Dermis microvascular lymphatic vessel endothelial cell (primary cell): ENCODE data around the gene PARD6B. TPM values are rescaled to one million over a fixed set of nuclear protein-coding genes. Genes with fewer than 3 reads are reported as not detected.
"Not testable (repeated sequence)": the region's sequence is repeated elsewhere in the genome, so short reads cannot be mapped to it uniquely, and the experiment has no call there.

Source experiments
- DNase-seq, 2 donors: peaks; one replicate each; pipeline versions ENCODE4 v3.0.0 to v3.0.0-alpha.2; 2010; ENCODE audit warnings: low read depth in 2 of 2
- total RNA-seq: library from RNA; depleted of rRNA; stranded (reverse); fragments of >200 nt; gene quantifications from 2 replicates; pipeline ENCODE4 v1.2.1, GENCODE V29; 2014

PARD6B gene
- total RNA-seq, 1 donor from 2014 or later: 0.39 TPM

DNA sequence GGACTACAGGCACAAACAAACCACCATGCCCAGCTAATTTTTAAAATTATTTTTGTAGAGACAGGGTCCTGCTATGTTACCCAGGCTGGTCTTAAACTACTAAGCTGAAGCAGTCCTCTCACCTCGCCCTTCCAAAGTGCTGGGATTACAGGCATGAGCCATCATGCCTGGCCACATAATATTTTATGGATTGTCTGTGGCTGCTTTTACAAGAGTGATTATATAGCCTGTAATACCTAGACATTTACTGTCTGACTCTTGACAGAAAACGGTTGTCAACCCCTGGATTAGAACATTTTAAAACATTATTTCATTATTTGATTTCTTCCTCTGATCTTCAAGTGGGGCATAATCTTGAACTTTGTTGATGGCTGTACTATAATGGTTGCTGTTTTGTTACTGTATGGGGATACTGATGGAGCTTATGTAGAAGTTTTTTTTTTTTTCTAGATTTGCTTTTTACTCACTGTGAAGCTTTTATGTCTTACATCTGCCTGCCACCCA, 14.3 kb downstream of the PARD6B start:
- DNase-seq: no peak

DNA sequence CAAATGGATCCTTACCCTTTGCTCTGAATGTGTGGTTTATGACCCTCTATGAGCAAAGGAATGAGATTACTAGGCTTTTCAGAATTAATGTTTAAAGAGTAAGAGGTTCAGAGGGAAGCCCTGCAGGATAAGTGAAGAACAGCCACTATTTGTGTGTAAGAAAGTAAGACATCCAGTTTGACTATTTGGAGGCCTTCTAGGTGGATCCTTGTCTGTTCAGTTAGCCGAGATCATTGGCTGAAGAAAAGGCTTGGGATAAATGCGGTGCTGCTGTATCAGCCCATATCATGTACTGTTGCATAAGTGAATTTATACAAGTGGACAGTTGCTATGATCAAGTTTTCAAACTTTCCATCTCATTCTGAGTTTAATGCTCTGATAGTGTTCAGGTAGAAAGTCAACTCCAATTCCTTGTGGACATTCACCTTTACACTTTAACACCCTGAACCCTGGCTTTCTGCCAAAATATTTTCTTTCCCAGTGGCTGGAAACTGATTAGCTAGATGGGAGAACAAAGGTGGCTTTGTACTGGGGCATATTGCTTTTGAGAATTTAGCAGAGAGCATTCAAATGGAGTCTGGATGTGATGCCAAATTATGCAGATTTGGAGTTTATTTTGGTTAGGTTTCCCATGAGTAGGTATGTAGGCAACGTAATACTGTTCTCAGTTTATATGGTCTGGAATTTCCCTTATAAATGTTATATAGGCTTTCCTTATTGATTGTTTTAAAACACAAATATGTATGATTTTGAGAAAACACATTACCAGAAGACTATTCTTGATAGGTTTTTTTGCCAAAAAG, 15.0 kb downstream of the PARD6B start:
- no peak for DNase-seq

DNA sequence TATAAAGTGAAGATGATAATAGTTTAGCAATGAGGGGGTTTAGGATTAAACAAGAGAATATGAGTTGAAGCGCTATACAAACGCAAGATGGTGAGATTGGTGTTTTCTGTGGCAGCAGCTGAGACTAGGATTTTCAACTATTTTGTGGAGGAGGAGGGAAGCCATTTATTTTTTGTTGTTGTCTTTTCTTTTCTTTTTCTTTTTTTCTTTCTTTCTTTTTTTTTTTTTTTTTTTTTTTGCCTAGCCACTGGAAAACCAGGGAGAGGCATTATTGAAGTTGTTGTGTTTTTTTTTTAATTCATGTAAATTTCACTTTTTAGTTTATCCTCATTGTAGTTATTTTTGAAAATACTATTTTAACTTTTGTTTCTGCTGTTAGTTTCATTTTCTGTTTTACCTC, 15.9 kb downstream of the PARD6B start:
- DNase-seq: no peak

DNA sequence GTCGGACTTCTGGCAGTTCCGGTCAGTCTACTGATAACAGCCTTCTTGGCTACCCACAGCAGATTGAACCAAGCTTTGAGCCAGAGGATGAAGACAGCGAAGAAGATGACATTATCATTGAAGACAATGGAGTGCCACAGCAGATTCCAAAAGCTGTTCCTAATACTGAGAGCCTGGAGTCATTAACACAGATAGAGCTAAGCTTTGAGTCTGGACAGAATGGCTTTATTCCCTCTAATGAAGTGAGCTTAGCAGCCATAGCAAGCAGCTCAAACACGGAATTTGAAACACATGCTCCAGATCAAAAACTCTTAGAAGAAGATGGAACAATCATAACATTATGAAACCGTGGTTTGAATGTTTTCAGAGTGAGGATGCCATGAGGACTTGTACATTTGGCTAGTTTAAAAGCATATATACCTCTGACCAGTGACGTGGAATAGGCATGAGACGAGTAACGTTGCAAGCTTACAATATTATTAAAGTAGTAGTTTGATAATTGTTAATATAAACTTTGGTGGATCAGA, 18.8 kb downstream of the PARD6B start:
- no peak for DNase-seq

DNA sequence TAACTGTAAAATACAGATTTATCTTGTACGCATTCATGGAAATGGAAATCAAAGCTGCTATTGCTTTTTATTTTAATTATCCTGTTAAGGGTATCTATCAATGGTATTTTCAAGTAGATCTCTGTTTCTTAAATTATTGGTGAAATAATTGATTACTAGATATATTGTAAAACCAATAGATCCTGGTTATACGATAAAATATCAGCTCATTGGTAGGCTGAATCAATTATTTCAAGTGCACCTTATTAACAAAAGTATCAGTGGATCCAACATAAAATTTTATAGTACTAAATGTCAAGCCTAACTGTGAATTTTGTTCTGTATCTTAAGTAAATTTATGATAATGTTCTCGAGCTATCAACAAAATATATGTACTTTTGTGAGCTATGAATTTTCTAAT, 21.8 kb downstream of the PARD6B start:
- no peak for DNase-seq

DNA sequence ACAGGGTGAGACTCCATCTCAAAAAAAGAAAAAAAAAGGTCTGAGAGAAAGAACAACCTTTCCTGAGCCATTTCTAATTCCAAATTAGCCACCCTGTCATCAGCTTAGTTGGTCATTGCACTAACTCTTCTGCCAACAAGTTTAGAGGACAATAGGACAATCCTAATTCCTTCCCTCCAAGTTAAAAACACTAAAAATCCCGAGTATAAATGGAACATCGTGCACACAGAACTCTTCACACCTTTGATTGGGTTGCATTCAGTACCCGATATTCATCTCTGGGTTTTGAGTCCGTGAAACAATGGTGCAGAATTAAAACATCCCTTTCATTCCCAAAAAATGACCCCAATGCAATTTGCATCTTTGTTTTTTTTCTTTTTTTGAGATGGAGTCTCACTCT, 23.0 kb downstream of the PARD6B start:
- DNase-seq: no peak

DNA sequence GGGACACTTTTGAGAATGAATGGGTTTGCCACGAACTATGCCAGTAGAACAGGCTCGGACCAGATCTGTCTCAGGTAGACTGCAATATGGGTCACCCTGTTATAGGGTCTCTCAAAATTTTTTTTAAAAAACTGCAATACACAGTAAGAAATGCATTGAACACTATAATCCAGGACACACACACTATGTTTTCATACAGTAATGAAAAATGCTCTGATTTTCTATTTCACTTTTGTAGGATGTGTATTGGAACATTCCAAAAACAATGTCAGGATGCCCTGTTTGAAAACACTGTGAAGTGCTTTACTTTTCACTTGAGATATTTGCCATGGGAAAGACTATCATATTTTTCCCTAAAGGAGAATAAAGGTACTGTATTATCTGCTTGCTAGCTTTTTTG, 25.1 kb downstream of the PARD6B start:
- no peak for DNase-seq

DNA sequence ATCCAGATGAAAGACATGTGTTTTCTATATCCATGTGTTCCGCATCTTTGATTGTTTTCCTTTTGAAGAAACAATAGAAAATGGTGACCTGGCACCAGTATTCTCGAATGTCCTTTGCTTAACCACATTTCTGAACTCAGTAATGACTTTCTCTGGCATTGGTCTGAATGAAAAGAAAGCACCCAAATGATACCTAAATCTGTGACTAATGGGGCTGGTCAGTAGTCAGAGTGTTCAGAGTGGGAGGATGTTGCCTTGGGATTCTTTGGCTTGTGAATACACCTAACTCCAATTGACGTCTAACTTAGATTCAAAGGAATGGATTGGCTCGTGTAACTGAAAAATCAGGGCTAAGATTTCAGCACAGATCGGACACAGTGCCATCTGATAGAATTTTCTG, 27.1 kb downstream of the PARD6B start:
- no peak for DNase-seq

DNA sequence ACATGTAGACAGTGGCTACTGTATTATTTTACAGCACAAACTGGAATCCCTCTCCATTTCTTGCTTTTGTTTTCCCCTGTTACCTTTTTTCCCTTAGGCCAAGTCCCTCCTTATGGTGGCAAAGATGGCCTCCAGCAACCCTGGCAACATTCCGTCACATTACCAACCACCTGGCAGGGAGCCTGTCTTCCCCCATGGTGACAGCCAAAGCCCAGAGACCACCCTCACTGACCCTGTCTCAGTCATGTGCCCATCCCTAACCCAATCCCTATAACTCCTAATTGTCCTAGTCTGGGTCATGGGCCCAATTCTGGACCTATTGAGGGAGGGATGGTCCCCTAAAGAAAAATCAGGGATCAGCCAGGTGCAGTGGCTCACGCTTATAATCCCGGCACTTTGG, 27.6 kb downstream of the PARD6B start:
- no peak for DNase-seq

DNA sequence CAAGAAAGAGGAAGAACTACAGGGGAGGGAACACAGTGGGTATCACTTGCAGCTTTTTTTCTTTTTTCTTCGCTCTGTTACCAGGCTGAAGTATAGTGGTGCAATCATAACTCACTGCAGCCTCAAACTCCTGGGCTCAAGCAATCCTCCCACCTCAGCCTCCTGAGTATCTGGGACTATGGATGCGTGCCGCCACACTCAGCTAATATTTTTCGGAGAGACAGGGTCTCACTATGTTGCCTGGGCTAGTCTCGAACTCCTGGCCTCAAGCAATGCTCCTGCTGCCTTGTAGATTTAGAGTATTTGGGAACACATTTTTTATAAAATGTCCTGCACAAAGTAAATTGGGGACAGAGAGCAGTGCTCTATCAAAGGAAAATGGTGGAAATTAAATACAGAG, 28.3 kb downstream of the PARD6B start:
- DNase-seq: no peak

DNA sequence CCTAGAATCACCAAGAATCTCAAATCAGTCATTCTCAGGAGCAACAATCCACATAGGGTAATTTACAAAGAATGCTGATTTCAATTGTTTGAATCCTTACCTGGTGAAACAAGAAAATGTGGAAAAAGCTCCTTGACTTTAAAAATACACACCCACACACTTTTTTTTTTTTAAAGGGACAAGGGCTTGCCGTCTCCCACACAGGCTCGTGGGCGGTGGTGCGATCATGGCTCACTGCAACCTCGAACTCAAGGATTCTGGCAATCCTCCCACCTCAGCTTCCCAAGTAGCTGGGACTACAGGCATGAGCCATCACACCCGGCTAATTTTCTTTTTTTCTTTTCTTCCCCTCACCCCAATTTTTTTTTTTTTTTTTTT, 30.7 kb downstream of the PARD6B start:
- no peak for DNase-seq

DNA sequence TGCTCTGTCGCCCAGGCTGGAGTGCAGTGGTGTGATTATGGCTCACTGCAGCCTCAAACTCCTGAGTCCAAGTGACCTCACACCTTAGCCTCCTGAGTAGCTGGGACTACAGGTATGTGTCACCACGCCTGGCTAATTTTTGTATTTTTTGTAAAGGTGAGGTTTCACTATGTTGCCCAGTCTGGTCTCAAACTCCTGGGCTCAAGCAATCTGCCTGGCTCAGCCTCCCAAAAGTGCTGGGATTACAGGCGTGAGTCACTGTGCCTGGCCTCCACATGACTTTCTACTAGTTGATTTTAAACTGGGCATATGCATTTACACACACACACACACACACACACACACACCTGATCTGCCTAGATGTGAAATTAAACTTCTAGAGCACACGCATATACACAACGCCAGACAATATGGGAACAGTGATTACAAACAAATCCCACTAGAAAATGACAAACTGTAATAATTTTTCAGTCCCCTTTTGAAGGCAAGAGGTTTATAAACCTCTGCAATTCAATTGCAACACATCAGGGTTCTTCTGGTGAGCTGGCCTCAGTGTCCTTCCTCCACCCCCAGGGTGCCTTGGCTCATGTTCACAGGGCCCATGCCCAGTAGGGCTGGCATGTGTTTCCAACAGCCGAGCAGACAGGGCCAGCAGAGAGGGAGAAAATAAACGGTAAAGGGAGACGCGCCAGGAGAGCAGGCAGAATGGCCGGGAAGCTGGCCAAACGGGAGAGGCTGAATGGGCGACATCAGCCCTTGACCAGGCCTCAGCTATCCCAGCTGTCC, 31.2 kb downstream of the PARD6B start:
- no peak for DNase-seq

DNA sequence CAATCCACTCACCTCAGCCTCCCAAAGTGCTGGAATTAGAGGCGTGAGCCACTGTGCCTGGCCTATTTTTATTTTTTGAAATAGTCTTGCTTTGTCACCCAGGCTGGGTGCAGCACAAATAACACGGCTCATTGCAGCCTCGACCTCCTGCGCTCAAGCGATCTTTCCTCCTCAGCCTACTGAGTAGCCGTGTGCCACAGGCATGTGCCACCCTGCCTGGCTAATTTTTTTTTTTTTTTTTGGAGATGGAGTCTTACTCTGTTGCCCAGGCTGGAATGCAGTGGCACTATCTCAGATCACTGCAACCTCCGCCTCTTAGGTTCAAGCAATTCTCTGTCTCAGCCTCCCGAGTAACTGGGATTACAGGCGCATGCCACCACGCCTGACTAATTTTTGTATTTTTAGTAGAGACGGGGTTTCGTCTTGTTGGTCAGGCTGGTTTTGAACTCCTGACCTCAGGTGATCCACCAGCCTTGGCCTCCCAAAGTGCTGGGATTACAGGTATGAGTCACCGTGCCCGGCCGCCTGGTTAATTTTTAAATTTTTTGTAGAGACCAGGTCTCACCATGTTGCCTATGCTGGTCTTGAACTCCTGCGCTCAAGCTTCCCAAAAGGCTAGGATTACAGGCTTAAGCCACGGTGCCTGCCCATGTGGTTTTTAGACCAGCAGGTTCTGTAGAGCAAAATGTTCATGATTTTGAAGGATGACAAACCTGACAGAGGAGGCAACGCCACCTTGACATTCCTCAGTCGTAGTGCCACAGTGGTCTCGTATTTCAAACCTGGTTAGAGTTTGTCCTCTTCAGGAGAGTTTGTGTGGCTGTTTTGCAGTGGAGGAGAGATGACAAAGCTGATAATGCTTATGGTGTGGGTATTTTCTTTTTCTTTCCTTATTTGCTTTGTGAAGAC, 32.4 kb downstream of the PARD6B start:
- DNase-seq: not testable (repeated sequence)

DNA sequence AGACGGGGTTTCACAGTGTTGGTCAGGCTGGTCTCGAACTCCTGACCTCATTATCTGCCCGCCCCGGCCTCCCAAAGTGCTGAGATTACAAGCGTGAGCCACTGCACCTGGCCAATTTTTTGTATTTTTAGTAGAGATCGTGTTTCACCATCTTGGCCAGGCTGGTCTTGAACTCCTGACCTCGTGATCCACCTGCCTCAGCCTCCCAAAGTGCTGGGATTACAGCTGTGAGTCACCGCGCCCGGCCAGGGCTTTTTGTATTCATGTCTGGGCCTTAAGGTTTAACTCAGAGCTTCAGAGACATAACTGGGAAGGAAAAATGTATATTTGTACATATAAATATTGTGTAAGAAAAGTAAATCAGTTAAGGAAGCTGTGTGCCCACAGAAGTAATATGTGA, 33.9 kb downstream of the PARD6B start:
- not testable (repeated sequence) for DNase-seq

DNA sequence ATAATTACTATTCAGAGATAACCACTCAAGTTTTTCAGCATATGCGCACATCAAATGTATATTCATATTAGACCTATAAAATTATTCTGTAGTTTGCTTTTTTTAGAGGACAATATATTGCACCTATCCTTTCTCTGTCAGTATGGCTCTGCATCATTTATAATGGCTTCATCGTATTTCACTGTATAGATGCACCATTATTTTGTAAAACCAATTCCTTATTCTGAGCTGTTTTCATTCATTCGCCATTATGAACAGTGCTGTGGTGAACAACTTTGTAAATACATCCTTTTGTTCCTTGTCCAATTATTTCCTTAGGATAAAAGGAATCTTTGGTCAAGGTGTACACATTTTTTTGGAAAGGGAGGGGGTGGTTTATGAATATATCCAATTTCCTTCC, 34.3 kb downstream of the PARD6B start:
- no peak for DNase-seq

DNA sequence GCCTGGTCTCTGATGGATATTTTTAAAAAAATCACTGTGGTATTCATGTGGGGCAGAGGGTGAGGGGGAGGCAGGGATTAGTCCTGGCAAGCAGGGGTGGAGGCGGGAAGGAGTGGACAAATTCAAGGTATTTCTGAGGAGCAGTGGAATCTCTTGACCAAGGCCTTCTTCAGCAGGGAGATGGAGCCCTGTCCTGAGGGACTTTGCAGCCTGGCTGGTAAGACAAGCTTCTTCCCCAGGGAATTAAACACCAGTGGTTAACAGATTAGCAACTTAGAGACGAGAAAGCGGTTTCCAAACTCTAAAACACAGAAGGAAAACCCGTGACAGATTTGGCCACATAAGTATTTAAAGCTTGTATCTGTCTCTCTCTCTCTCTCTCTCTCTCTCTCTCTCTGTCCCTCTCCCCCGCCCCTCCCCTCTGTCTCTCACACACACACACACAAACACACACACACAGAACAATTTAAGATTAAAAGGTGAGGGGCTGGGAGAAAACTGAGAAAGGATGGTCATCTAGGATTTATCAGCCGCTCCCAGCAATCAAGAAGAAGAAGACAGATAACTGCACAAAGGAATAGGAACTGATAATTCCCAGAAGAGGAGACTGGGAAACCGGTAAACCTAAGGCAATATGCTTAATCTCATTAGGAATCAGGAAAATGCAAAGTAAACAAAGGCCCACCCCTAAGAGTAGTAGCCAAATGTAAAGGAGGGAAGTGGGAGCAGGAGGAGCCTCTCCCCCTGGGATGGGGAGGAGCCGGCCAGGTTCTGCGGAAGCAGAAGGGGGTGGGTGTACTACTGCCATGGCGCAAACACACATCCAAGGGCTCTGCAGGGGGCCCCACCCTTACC, 35.8 kb downstream of the PARD6B start:
- DNase-seq: not testable (repeated sequence)

DNA sequence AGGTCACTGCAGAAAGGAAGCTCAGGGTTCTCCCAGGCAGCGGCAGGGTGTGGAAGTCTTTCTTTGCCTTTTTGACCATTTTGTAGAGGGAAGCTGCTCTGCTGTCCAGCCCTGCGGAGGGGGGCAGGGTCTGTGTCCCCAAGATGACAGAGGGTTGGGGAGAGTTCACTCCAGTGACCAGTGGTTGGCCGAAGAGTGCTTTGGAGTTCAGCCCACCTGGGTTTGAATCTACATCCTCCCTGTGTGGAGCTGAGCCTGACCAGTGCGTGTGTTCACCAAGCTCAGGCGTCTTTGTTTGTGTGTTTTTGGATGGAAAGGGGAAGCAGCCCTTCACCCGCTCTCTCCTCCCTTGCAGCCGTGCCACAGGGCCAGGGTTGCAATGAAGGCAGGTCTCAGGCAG, 37.6 kb downstream of the PARD6B start:
- not testable (repeated sequence) for DNase-seq

DNA sequence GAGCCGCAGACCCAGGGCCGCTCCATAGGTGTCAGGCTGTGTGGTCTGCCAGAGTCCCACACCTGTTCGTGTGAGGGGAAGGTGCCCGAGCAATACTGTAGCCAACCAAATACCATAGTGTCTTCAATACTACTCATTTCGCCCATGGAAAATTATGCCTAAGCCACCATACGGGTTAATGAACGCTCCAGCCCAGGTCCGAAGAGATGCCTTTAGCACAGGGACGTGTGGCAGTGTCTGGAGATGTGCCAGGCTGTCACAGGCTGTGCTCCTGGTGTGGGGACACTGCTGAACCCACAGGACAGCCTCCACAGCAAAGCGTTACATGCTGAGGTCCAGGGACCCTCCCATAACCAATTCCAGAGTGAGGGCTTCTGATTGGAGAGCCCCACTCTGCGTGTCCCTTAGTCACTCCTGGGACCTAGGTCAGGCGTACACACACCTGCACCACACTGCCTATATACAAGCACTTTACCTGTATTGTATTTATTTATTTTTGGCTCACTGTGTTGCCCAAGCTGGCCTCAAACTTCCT, 38.2 kb downstream of the PARD6B start:
- not testable (repeated sequence) for DNase-seq

DNA sequence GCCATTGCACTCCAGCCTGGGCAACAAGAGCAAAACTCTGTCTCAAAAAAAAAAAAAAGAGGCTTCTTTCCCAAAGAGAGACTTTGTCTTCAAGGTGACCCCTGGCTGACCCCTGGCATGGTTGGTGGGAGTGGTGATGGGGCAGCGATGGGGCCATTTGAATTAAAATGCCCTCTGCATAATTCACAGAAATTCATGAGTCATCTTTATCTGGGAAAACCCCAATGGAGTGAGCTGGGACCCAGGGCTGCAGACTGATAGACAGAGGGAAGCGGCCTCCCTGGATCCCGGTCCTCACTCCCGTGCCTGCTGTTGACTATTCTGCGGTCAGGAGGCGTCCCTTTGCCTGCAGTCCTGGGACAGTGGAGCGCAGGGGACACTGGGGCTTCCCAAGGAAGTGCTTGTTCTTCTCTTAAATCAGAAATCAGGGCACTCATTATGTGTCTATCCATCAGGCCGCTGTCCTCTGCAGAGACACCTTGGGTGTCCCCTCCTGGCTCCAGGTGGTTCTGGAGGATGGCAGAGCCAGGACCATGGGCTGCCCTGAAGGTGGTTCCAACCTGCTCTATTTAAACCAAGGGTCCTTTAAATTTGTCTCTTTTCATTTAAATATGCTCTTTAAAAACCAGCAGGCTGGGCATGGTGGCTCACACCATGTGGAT, 40.2 kb downstream of the PARD6B start:
- DNase-seq: not testable (repeated sequence)
